HUDEP-2 (cell line): Measurements from ENCODE around the gene IFIT2.
"Not testable (repeated sequence)": the region's sequence is repeated elsewhere in the genome, so short reads cannot be mapped to it uniquely, and the experiment has no call there.

Experiments
- DNase-seq, 76 experiments: peaks; one replicate each; lab custom pipeline; 2025; ENCODE audit not compliant: unreplicated experiment in 76 of 76; lab: John Stamatoyannopoulos, UW

IFIT2 gene

DNA sequence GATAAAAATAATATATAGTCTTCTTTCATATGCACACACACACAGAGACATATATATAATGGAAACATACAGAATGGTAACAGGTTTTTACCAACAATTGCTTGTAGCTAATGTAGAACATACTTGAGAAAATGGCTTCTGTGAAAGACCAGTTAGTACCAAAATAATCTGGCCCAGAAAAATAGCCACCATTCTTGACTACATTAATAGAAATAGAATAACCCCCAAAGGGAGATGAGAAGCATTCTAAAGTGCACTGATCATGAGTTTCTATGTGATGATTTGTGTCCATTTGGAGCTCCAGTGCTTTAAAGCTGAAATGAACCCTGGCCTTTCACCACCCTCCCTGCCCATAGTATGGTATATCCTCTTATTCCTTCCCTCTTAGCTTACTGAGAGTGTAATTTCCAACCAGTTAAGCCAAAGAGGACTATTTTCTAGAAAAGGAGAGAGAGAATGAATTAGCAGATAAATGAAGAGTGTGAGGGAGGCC, 22.9 kb upstream of the IFIT2 start:
- no peak for DNase-seq

DNA sequence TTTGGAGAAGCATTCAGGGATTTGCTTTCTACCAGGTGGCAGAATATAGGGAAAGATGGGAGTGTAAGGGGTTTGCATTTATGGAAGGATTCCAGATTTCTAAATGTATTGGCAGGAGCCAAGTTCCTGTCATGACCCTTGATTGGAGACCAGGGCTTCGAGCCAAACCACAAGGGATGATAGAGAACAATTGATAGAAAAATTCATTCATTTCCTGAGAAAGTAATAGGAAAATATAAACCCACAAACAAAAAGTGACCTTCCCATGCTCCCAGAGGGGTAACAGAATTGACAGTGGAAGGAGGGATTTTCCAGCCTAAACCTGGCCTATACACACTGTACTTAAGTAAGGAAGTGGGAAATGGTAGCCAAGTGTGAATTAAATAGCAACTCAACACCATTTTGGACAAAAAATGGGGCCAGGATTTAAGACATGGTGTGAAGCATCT, 22.4 kb upstream of the IFIT2 start:
- DNase-seq = peak in 14 of 76 experiments; percentile 4 to 24 (median 13)

GRCh38 chr10:89280508-89280907, 21.3 kb upstream of the IFIT2 start:
- no peak for DNase-seq

GRCh38 chr10:89281606-89282395, 20.0 kb upstream of the IFIT2 start:
- no peak for DNase-seq

GRCh38 chr10:89283025-89283935, 18.6 kb upstream of the IFIT2 start:
- no peak for DNase-seq

GRCh38 chr10:89283936-89284475, 17.8 kb upstream of the IFIT2 start:
- no peak for DNase-seq

DNA sequence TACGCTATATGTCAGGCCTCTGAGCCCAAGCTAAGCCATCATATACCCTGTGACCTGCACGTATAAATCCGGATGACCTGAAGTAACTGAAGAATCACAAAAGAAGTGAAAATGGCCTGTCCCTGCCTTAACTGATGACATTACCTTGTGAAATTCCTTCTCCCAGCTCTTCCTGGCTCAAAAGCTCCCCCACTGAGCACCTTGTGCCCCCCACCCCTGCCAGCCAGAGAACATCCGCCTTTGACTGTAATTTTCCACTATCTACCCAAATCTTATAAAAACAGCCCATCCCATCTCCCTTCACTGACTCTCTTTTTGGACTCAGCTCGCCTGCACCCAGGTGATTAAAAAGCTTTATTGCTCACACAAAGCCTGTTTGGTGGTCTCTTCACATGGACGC, 17.1 kb upstream of the IFIT2 start:
- DNase-seq = not testable (repeated sequence)

GRCh38 chr10:89285303-89285702, 16.5 kb upstream of the IFIT2 start:
- DNase-seq = not testable (repeated sequence)

DNA sequence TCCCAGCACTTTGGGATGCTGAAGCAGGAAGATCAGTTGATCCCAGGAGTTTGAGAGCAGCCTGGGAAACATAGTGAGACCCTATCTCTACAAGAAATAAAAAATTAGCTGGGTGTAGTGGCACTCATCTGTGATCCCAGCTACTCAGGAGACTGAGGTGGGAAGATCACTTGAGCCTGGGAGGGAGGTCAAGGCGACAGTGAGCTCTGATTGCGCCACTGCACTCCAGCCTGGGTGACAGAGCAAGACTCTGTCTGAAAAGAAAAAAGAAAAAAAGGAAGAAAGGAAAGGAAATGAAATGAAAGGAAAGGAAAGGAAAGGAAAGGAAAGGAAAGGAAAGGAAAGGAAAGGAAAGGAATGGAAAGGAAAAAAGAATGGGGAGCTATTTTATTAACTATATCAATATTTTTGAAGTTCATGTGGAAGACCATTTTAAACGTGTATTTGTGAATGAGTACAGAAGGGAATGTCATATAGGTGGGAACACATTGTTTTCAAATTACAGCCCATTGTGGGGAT, 7.1 kb upstream of the IFIT2 start:
- DNase-seq = no peak

GRCh38 chr10:89295597-89295996, 6.2 kb upstream of the IFIT2 start:
- no peak for DNase-seq

DNA sequence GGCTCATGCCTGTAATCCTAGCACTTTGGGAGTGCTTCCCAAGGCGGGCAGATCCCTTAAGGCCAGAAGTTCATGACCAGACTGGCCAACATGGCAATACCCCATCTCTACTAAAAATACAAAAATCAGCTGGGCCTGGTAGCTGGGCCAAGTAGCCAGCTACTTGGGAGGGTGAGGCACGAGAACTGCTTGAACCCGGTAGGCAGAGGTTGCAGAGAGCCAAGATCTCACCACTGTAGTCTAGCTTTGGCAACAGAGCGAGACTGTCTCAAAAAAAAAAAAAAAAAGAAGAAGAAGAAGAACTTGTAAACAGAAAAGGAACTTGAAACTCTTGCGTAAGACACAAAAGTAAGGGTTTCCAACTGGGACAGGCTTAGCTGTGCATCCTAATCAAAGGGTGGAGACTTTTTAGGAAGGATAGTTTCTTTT, 5.6 kb upstream of the IFIT2 start:
- DNase-seq = no peak

DNA sequence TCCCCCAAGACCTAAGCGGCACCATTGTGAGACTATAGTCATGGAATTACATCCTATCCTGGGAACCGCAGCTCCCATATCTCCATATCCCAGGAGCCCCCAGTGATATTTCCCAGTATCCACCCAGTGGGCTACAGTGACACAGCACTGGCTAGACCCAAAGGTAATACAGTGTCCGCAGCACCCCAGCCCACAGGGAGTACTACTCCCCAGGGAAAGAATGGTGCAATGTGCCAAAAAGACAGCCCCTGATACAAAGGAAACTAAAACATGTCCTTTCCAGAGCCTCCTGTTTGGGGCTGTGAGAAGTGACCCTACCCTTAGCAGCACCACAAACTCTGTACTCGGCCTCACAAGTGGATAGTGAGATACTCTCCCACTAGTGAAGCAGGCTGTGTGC, 4.5 kb upstream of the IFIT2 start:
- DNase-seq = no peak

DNA sequence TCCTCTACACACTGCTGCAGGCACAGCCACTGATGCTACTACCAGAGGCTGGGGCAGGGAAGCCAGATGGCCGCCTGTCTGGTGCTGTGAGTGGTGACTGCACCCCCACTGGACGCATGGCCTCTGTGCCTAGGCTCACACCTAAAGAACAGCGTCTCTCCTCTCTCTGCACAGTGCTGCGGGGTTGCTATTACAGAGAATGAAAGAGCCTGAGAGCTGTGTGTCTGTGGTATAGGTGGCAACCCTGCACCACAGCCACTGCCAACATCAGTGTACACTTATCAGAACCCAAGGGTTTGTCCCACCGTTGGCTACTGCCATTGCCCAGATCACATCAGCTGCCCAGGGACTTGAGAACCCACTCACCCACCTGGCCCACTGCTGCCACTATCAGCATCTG, 4.1 kb upstream of the IFIT2 start:
- DNase-seq = no peak

GRCh38 chr10:89299031-89299430, 2.8 kb upstream of the IFIT2 start:
- no peak for DNase-seq

- DNase-seq = peak in 17 of 76 experiments; percentile 0 to 58 (median 20)
These were observed 614 bp upstream of the IFIT2 start for GRCh38 chr10:89301232-89301631.

DNA sequence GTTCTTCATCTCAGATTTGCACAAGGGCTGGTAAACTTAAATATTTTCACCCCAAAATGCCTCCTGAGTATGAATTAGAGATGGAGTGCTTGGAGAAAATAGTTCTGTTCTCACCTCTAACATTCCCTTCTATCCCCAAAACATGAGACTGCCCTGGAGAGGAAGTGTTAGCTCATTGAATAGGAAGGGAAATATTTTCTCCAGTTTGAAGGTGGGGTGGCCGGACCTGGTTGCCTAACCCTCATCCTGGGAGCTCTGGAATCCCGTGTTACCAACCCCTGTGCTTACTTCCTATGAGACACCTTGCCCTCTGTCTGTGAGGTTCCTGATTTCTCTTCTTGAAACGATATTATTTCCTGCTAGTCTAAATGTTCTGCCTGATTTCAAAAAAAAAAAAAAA, 779 bp downstream of the IFIT2 start:
- DNase-seq = no peak

DNA sequence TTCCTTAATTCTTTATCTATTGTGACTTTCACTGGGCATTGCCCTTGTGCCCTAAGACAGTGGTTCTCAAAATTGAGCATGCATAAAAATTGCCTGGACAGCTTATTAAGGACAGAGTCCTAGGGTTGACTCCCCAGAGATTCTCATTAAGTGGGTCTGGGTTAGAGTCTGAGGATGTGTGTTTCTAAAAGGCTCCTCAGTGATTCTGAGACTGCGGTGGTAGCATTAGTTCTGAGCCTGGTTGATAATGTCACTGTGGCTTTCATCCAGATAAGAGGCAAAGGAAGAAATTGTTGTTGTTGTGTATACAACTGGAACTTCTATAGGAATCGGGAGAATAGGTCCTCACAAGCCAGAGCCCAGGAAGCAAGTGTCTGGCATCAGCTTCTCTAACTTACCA, 1.3 kb downstream of the IFIT2 start:
- DNase-seq = peak in 1 of 76 experiments; percentile 1

DNA sequence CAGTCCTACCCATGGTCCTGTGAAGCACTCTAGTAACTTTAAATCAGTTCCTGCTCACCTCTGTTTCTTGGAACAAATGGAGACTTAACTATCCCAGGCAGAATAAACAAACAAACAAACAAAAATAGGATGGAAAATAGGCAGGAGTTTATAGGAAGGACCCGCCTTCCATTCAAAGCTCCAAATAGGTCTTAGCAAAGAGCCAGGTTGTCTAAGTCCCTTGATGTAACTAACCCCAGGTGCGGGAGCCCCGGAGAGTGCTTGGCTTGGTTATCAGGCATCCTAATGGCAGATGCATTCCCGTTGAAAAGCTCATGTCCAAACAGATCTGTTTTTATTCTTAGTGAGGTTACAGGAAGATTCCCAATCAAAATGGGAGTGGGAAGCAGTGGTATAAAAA, 2.2 kb downstream of the IFIT2 start:
- DNase-seq = no peak

- no peak for DNase-seq
These were observed 2.6 kb downstream of the IFIT2 start for GRCh38 chr10:89304446-89304845.

- DNase-seq = no peak
These were observed 3.1 kb downstream of the IFIT2 start for GRCh38 chr10:89304925-89305324.
